H9 (cell line): ENCODE data around the gene NFKB1. TPM values are rescaled to one million over a fixed set of nuclear protein-coding genes. Genes with fewer than 3 reads are reported as not detected.

Experiments used
- DNase-seq: peaks from one replicate; pipeline ENCODE4 v3.0.0-alpha.2; 2017
- H2AFZ ChIP-seq: one replicate; pipeline ENCODE4 v1.6.1; 2013; ENCODE audit warnings: mild to moderate bottlenecking, low read length, control low read depth, moderate library complexity
- H2AK5ac ChIP-seq: 2 replicates; pipeline ENCODE4 v1.6.1; 2013; ENCODE audit warnings: low read length, control low read depth, mixed read lengths; ENCODE audit not compliant: insufficient read length
- H2BK120ac ChIP-seq: one replicate; pipeline ENCODE4 v1.6.1; 2013; ENCODE audit warnings: low read depth, mild to moderate bottlenecking, low read length, control low read depth, inconsistent platforms; ENCODE audit not compliant: poor library complexity, severe bottlenecking
- H2BK12ac ChIP-seq: 2 replicates; pipeline ENCODE4 v1.6.1; 2013; ENCODE audit warnings: low read length, control low read depth, mixed read lengths, low read depth; ENCODE audit not compliant: insufficient read length
- H2BK15ac ChIP-seq: 2 replicates; pipeline ENCODE4 v1.6.1; 2013; ENCODE audit warnings: low read depth, low read length, control low read depth
- H2BK20ac ChIP-seq: one replicate; pipeline ENCODE4 v1.6.1; 2013; ENCODE audit warnings: low read depth, mild to moderate bottlenecking, low read length, control low read depth, inconsistent platforms; ENCODE audit not compliant: poor library complexity, severe bottlenecking
- H2BK5ac ChIP-seq: 2 replicates; pipeline ENCODE4 v1.6.1; 2013; ENCODE audit warnings: low read length, control low read depth, mixed read lengths; ENCODE audit not compliant: insufficient read length
- H3K14ac ChIP-seq: 2 replicates; pipeline ENCODE4 v1.6.1; 2013; ENCODE audit warnings: low read length, control low read depth; ENCODE audit not compliant: insufficient read depth
- H3K18ac ChIP-seq: 2 replicates; pipeline ENCODE4 v1.6.1; 2013; ENCODE audit warnings: low read depth, mild to moderate bottlenecking, mixed read lengths, low read length, control low read depth; ENCODE audit not compliant: insufficient read length
- H3K23ac ChIP-seq: 2 replicates; pipeline ENCODE4 v1.6.1; 2013; ENCODE audit warnings: low read length, control low read depth, mixed read lengths, low read depth; ENCODE audit not compliant: insufficient read length
- H3K23me2 ChIP-seq: 2 replicates; pipeline ENCODE4 v1.6.1; 2013; ENCODE audit warnings: low read depth, mild to moderate bottlenecking, mixed read lengths, low read length, control low read depth; ENCODE audit not compliant: insufficient read length, poor library complexity, severe bottlenecking
- H3K27ac ChIP-seq: 2 replicates; pipeline ENCODE4 v1.5.1; 2013; ENCODE audit warnings: low read length, control low read depth, mixed read lengths, low read depth; ENCODE audit not compliant: insufficient read length
- H3K27me3 ChIP-seq: 2 replicates; pipeline ENCODE4 v1.6.1; 2013; ENCODE audit warnings: low read length, control low read depth, inconsistent platforms; ENCODE audit not compliant: insufficient read depth
- H3K4ac ChIP-seq: 2 replicates; pipeline ENCODE4 v1.6.1; 2013; ENCODE audit warnings: low read depth, mild to moderate bottlenecking, control low read depth, inconsistent platforms, low read length, moderate library complexity
- H3K4me1 ChIP-seq: 2 replicates; pipeline ENCODE4 v1.6.1; 2013; ENCODE audit warnings: low read length, control low read depth, inconsistent platforms; ENCODE audit not compliant: insufficient read depth
- H3K4me2 ChIP-seq: 2 replicates; pipeline ENCODE4 v1.6.1; 2013; ENCODE audit warnings: low read length, control low read depth, mixed read lengths; ENCODE audit not compliant: insufficient read length, insufficient read depth
- H3K56ac ChIP-seq: 2 replicates; pipeline ENCODE4 v1.6.1; 2013; ENCODE audit warnings: low read depth, mild to moderate bottlenecking, mixed read lengths, low read length, control low read depth; ENCODE audit not compliant: insufficient read length
- H3K79me1 ChIP-seq: 2 replicates; pipeline ENCODE4 v1.6.1; 2013; ENCODE audit warnings: low read depth, mild to moderate bottlenecking, moderate library complexity, low read length, control low read depth, inconsistent platforms; ENCODE audit not compliant: insufficient read depth, poor library complexity, severe bottlenecking
- H3K79me2 ChIP-seq: 2 replicates; pipeline ENCODE4 v1.6.1; 2013; ENCODE audit warnings: low read length, control low read depth, inconsistent platforms; ENCODE audit not compliant: insufficient read depth
- H3K9ac ChIP-seq: 2 replicates; pipeline ENCODE4 v1.6.1; 2013; ENCODE audit warnings: low read length, control low read depth, mixed read lengths; ENCODE audit not compliant: insufficient read length; ENCODE audit errors: extremely low read depth
- H3K9me3 ChIP-seq: one replicate; pipeline ENCODE4 v1.6.1; 2013; ENCODE audit warnings: low read depth, low read length, inconsistent platforms; ENCODE audit not compliant: control insufficient read depth
- H3T11ph ChIP-seq: one replicate; pipeline ENCODE4 v1.6.1; 2013; ENCODE audit warnings: mild to moderate bottlenecking, low read length, control low read depth, inconsistent platforms
- H4K20me1 ChIP-seq: one replicate; pipeline ENCODE4 v1.6.1; 2013; ENCODE audit not compliant: control insufficient read depth, insufficient read length, insufficient read depth
- H4K5ac ChIP-seq: 2 replicates; pipeline ENCODE4 v1.6.1; 2013; ENCODE audit warnings: low read depth, mild to moderate bottlenecking, mixed read lengths, low read length, control low read depth; ENCODE audit not compliant: insufficient read length
- H4K8ac ChIP-seq: replicated peaks from 2 replicates; pipeline ENCODE4 v1.6.1; 2013; ENCODE audit warnings: low read length, control low read depth, mixed read lengths, low read depth; ENCODE audit not compliant: insufficient read length
- H4K91ac ChIP-seq: 2 replicates; pipeline ENCODE4 v1.6.1; 2013; ENCODE audit warnings: low read depth, mild to moderate bottlenecking, moderate library complexity, mixed read lengths, low read length, control low read depth; ENCODE audit not compliant: insufficient read length
- H3K27ac Mint-ChIP-seq, 3 experiments: 2 replicates in 2 of 3; 3 replicates in 1 of 3; pipeline ENCODE4 v1.8.0; 2020 to 2021; ENCODE audit warnings: mixed read lengths in 3 of 3, mild to moderate bottlenecking in 1 of 3, moderate library complexity in 1 of 3
- H3K27me3 Mint-ChIP-seq: 2 replicates; pipeline ENCODE4 v1.8.0; 2021; ENCODE audit warnings: low read depth, mild to moderate bottlenecking, moderate library complexity, mixed read lengths
- H3K36me3 Mint-ChIP-seq, 3 experiments: 2 replicates in 2 of 3; 3 replicates in 1 of 3; pipeline ENCODE4 v1.8.0; 2020 to 2021; ENCODE audit warnings: low read depth in 3 of 3, mixed read lengths in 3 of 3; ENCODE audit not compliant: insufficient read depth in 1 of 3
- H3K4me1 Mint-ChIP-seq, 2 experiments: 2 replicates each; pipeline ENCODE4 v1.8.0; 2020; ENCODE audit warnings: mixed read lengths in 2 of 2
- H3K4me3 Mint-ChIP-seq, 2 experiments: 2 replicates in 1 of 2; 3 replicates in 1 of 2; pipeline ENCODE4 v1.8.0; 2020 to 2021; ENCODE audit warnings: mild to moderate bottlenecking in 2 of 2, mixed read lengths in 2 of 2, moderate library complexity in 1 of 2
- H3K9me3 Mint-ChIP-seq, 2 experiments: 2 replicates in 1 of 2; 3 replicates in 1 of 2; pipeline ENCODE4 v1.8.0; 2020; ENCODE audit warnings: mild to moderate bottlenecking in 2 of 2, mixed read lengths in 2 of 2, moderate library complexity in 1 of 2
- WGBS: extraction: QIAGEN DNeasy Blood & Tissue Kit; methylation state at CpG from one replicate; pipeline ENCODE4 v1.1.7; 2013; ENCODE audit warnings: missing lambda C conversion rate, low lambda C conversion rate, mixed read lengths; ENCODE audit not compliant: insufficient read length; ENCODE audit errors: extremely low coverage; 5-methylcytosine and 5-hydroxymethylcytosine counted together
- total RNA-seq: library from RNA; stranded (reverse); gene quantifications from 2 replicates; pipeline ENCODE4 v1.2.1, GENCODE V29; 2021
- TF ChIP-seq, protein P1 (sequence below): fragments of 200-600 bp; sonication (generic); conservative IDR thresholded peaks from 3 replicates; pipeline ENCODE4 v1.8.0; 2021; ENCODE audit warnings: antibody characterized with exemption, mild to moderate bottlenecking

NFKB1 gene
- total RNA-seq, 1 experiment from 2014 or later: 5.7 TPM

DNA sequence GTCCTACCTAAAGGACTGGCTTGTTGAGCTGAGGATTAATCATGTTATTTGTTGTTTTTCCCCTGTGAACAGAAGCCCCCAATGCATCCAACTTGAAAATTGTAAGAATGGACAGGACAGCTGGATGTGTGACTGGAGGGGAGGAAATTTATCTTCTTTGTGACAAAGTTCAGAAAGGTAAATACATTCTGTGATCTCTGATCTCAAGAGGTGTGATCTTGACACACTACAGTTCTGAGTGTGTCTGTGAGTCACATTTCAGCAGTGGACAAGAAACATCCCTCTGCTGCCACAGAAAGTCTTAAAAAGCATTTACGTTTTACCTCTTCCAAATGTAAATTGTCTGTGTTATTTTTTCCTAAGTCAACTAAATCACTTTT, 79.3 kb downstream of the NFKB1 start:
- no peak overlapping the region for H3K9ac ChIP-seq
- no peaks in the 10 kb centered on the region for H4K20me1 ChIP-seq
- no peaks in the 10 kb centered on the region; the same call in 1 of the 2 replicates for H3K79me2 ChIP-seq
- H2BK12ac ChIP-seq: no peak overlapping the region
- no peak overlapping the region for H3K14ac ChIP-seq
- Mint-ChIP-seq H3K36me3 (no peaks in the 10 kb centered on the region), H3K4me1 (peaks cover 9 to 15% of the 10 kb centered on the region in 2 experiments), H3K27ac (no peak overlapping the region), H3K4me3 (no peak overlapping the region), H3K27me3 (no peaks in the 10 kb centered on the region), H3K9me3 (no peaks in the 10 kb centered on the region)
- H2BK5ac ChIP-seq: no peak overlapping the region
- no peaks in the 10 kb centered on the region for H3K27me3 ChIP-seq
- no peak overlapping the region for H2AFZ ChIP-seq
- H3T11ph ChIP-seq: no peak overlapping the region
- H3K4me1 ChIP-seq: peaks cover 3% of the 10 kb centered on the region; the same call in 1 of the 2 replicates
- TF ChIP-seq, protein P1, sequence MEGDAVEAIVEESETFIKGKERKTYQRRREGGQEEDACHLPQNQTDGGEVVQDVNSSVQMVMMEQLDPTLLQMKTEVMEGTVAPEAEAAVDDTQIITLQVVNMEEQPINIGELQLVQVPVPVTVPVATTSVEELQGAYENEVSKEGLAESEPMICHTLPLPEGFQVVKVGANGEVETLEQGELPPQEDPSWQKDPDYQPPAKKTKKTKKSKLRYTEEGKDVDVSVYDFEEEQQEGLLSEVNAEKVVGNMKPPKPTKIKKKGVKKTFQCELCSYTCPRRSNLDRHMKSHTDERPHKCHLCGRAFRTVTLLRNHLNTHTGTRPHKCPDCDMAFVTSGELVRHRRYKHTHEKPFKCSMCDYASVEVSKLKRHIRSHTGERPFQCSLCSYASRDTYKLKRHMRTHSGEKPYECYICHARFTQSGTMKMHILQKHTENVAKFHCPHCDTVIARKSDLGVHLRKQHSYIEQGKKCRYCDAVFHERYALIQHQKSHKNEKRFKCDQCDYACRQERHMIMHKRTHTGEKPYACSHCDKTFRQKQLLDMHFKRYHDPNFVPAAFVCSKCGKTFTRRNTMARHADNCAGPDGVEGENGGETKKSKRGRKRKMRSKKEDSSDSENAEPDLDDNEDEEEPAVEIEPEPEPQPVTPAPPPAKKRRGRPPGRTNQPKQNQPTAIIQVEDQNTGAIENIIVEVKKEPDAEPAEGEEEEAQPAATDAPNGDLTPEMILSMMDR: no peak
- H2BK15ac ChIP-seq: no peak overlapping the region
- H4K8ac ChIP-seq: no peak overlapping the region
- no peaks in the 10 kb centered on the region for H3K23me2 ChIP-seq
- no peak overlapping the region for H3K23ac ChIP-seq
- no peaks in the 10 kb centered on the region for H3K79me1 ChIP-seq
- WGBS: no CpG with 5 or more reads among the region's 1 CpG
- no peak overlapping the region for H4K91ac ChIP-seq
- no peak overlapping the region for H3K18ac ChIP-seq
- no peak overlapping the region for H2BK120ac ChIP-seq
- no peak overlapping the region for H4K5ac ChIP-seq
- no peak overlapping the region for H3K27ac ChIP-seq
- H2BK20ac ChIP-seq: no peak overlapping the region
- H3K56ac ChIP-seq: no peak overlapping the region
- H2AK5ac ChIP-seq: no peak overlapping the region
- H3K4ac ChIP-seq: no peak overlapping the region
- no peak overlapping the region for H3K4me2 ChIP-seq
- H3K9me3 ChIP-seq: no peaks in the 10 kb centered on the region
- DNase-seq: no peak
